IMR-90 (cell line): ENCODE data around the gene MPC2. TPM values are rescaled to one million over a fixed set of nuclear protein-coding genes. Genes with fewer than 3 reads are reported as not detected.

Source experiments
- ATAC-seq: fragments of 200-7000 bp; cut with Tn5 transposase; 2 replicates; pipeline ENCODE4 v1.9.1; 2020; ENCODE audit warnings: low read depth, mild to moderate bottlenecking, moderate library complexity
- BruUV-seq: library from RNA; stranded (reverse); fragments of 400-500 nt; replicated peaks from 2 replicates; lab custom pipeline; 2021; lab: Mats Ljungman, UMichigan
- CTCF ChIA-PET: fragments of 300-600 bp; formaldehyde crosslinking; extraction: SDS; loops from one replicate; lab custom pipeline; 2021; ENCODE audit warnings: antibody characterized with exemption; lab: Yijun Ruan, JAX
- POLR2A ChIA-PET: fragments of 300-600 bp; sonication (Branson Sonifier 250); formaldehyde crosslinking; loops from one replicate; lab custom pipeline; 2022; ENCODE audit warnings: antibody characterized with exemption; ENCODE audit not compliant: unreplicated experiment; lab: Charles Lee
- DNase-seq: peaks from one replicate; pipeline ENCODE4 v3.0.0; 2013
- H2AFZ ChIP-seq: replicated peaks from 2 replicates; pipeline ENCODE3; 2013; ENCODE audit warnings: low read length, mild to moderate bottlenecking; ENCODE audit not compliant: poor library complexity
- H2AK5ac ChIP-seq: 2 replicates; pipeline ENCODE4 v1.6.1; 2013; ENCODE audit warnings: low read depth, low read length, inconsistent platforms
- H2AK9ac ChIP-seq: replicated peaks from 2 replicates; pipeline ENCODE3; 2013; ENCODE audit warnings: mild to moderate bottlenecking, low read depth, low read length, moderate library complexity; ENCODE audit not compliant: poor library complexity
- H2BK120ac ChIP-seq: 2 replicates; pipeline ENCODE4 v1.6.1; 2013; ENCODE audit warnings: low read depth, low read length, inconsistent platforms
- H2BK15ac ChIP-seq: 3 replicates; pipeline ENCODE4 v1.6.1; 2013; ENCODE audit warnings: low read depth, low read length, inconsistent platforms
- H2BK20ac ChIP-seq: 2 replicates; pipeline ENCODE4 v1.6.1; 2013; ENCODE audit warnings: low read depth, mild to moderate bottlenecking, inconsistent platforms, low read length, moderate library complexity
- H2BK5ac ChIP-seq: 2 replicates; pipeline ENCODE4 v1.6.1; 2013; ENCODE audit warnings: mild to moderate bottlenecking, low read depth, low read length, inconsistent platforms; ENCODE audit not compliant: poor library complexity, severe bottlenecking
- H3K14ac ChIP-seq: replicated peaks from 2 replicates; pipeline ENCODE4 v1.6.1; 2013; ENCODE audit warnings: low read depth, low read length, inconsistent platforms
- H3K18ac ChIP-seq: 2 replicates; pipeline ENCODE4 v1.6.1; 2013; ENCODE audit warnings: low read depth, low read length, control low read depth
- H3K23ac ChIP-seq: 2 replicates; pipeline ENCODE4 v1.6.1; 2013; ENCODE audit warnings: low read depth, low read length, inconsistent platforms
- H3K27ac ChIP-seq: 2 replicates; pipeline ENCODE4 v1.5.1; 2013; ENCODE audit warnings: mild to moderate bottlenecking, control low read depth, low read length; ENCODE audit not compliant: insufficient read depth
- H3K27me3 ChIP-seq: 2 replicates; pipeline ENCODE4 v1.6.1; 2013; ENCODE audit warnings: low read length; ENCODE audit not compliant: control insufficient read depth, insufficient read depth
- H3K36me3 ChIP-seq: 2 replicates; pipeline ENCODE4 v1.6.1; 2013; ENCODE audit warnings: low read length, mixed read lengths; ENCODE audit not compliant: control insufficient read depth, insufficient read depth
- H3K4ac ChIP-seq: 2 replicates; pipeline ENCODE4 v1.6.1; 2013; ENCODE audit warnings: low read depth, low read length, inconsistent platforms
- H3K4me1 ChIP-seq: 2 replicates; pipeline ENCODE4 v1.6.1; 2013; ENCODE audit warnings: low read length, mixed read lengths; ENCODE audit not compliant: control insufficient read depth, insufficient read depth
- H3K4me2 ChIP-seq: 2 replicates; pipeline ENCODE4 v1.6.1; 2013; ENCODE audit warnings: low read depth, mild to moderate bottlenecking, control low read depth, low read length, moderate library complexity
- H3K4me3 ChIP-seq: 2 replicates; pipeline ENCODE4 v1.5.1; 2013; ENCODE audit warnings: low read depth, mild to moderate bottlenecking, control low read depth, low read length, moderate library complexity; ENCODE audit not compliant: insufficient read depth
- H3K56ac ChIP-seq: 2 replicates; pipeline ENCODE4 v1.6.1; 2013; ENCODE audit warnings: low read length, inconsistent platforms; ENCODE audit not compliant: insufficient read depth; ENCODE audit errors: extremely low read depth
- H3K79me1 ChIP-seq, 2 experiments: 2 replicates each; pipeline ENCODE4 v1.6.1; 2013; ENCODE audit warnings: low read length in 2 of 2, inconsistent platforms in 1 of 2, low read depth in 1 of 2
- H3K9ac ChIP-seq: 2 replicates; pipeline ENCODE4 v1.6.1; 2013; ENCODE audit warnings: low read depth, low read length, control low read depth
- H3K9me1 ChIP-seq: 2 replicates; pipeline ENCODE4 v1.6.1; 2013; ENCODE audit warnings: low read length, inconsistent platforms; ENCODE audit not compliant: insufficient read depth
- H3K9me3 ChIP-seq: 2 replicates; pipeline ENCODE4 v1.6.1; 2013; ENCODE audit warnings: low read length; ENCODE audit not compliant: control insufficient read depth, insufficient read depth
- H4K20me1 ChIP-seq: 2 replicates; pipeline ENCODE4 v1.6.1; 2013; ENCODE audit warnings: low read length, inconsistent platforms; ENCODE audit not compliant: insufficient read depth
- H4K5ac ChIP-seq: 2 replicates; pipeline ENCODE4 v1.6.1; 2013; ENCODE audit warnings: mild to moderate bottlenecking, low read depth, low read length, control low read depth
- H4K8ac ChIP-seq, 2 experiments: 2 replicates each; pipeline ENCODE4 v1.6.1; 2013; ENCODE audit warnings: low read depth in 2 of 2, low read length in 2 of 2, control low read depth in 1 of 2, inconsistent platforms in 1 of 2
- H4K91ac ChIP-seq: 2 replicates; pipeline ENCODE4 v1.6.1; 2013; ENCODE audit warnings: low read depth, low read length, inconsistent platforms; ENCODE audit not compliant: insufficient read depth
- BHLHE40 ChIP-seq: fragments of 150-350 bp; IDR thresholded peaks from 2 replicates; pipeline ENCODE4 v1.6.1; 2016; ENCODE audit warnings: mild to moderate bottlenecking, low read depth, low read length
- CEBPB ChIP-seq: IDR thresholded peaks from 2 replicates; pipeline ENCODE4 v1.6.1; 2012; ENCODE audit warnings: low read depth, low read length, improper control_type of control experiment
- CHD1 ChIP-seq: IDR thresholded peaks from 2 replicates; pipeline ENCODE4 v1.6.1; 2012; ENCODE audit warnings: low read depth, low read length, improper control_type of control experiment
- FOS ChIP-seq: fragments of 150-350 bp; IDR thresholded peaks from 2 replicates; pipeline ENCODE4 v1.6.1; 2016; ENCODE audit warnings: low read depth, low read length
- MAZ ChIP-seq: IDR thresholded peaks from 2 replicates; pipeline ENCODE4 v1.6.1; 2012; ENCODE audit warnings: low read depth, mild to moderate bottlenecking, low read length, improper control_type of control experiment, moderate library complexity, borderline replicate concordance
- MXI1 ChIP-seq: IDR thresholded peaks from 2 replicates; pipeline ENCODE4 v1.6.1; 2012; ENCODE audit warnings: low read depth, mild to moderate bottlenecking, low read length, moderate library complexity, borderline replicate concordance
- NFE2L2 ChIP-seq: fragments of 150-350 bp; IDR thresholded peaks from 2 replicates; pipeline ENCODE4 v1.6.1; 2016; ENCODE audit warnings: low read depth, mild to moderate bottlenecking, low read length
- POLR2A ChIP-seq: IDR thresholded peaks from 2 replicates; pipeline ENCODE4 v1.6.1; 2012; ENCODE audit warnings: mild to moderate bottlenecking, low read depth, low read length
- RAD21 ChIP-seq: IDR thresholded peaks from 2 replicates; pipeline ENCODE4 v1.6.1; 2012; ENCODE audit warnings: low read length, improper control_type of control experiment
- SMC3 ChIP-seq: fragments of 150-350 bp; IDR thresholded peaks from 2 replicates; pipeline ENCODE4 v1.6.1; 2016; ENCODE audit warnings: low read depth, mild to moderate bottlenecking, antibody characterized with exemption, low read length, moderate library complexity
- WGBS, 2 experiments: methylation state at CpG; one replicate each; pipeline versions ENCODE4 v1.1.5 to v1.1.7; 2013; ENCODE audit warnings: missing lambda C conversion rate in 2 of 2; ENCODE audit not compliant: insufficient read length in 1 of 2; ENCODE audit errors: extremely low coverage in 2 of 2; 5-methylcytosine and 5-hydroxymethylcytosine counted together
- dilution Hi-C: fragments of 300-500 bp; cut with HindIII; formaldehyde crosslinking; loops from one replicate; pipeline ENCODE4 v1.14.3; 2018; ENCODE audit warnings: low sequenced_read_pairs; ENCODE audit not compliant: unreplicated experiment
- in situ Hi-C: fragments of 300-500 bp; cut with MboI; formaldehyde crosslinking; loops from 3 replicates; pipeline ENCODE4 v1.14.3; 2019; ENCODE audit warnings: low sequenced_read_pairs, inconsistent platforms, mixed read lengths
- intact Hi-C: fragments of 100-400 bp; cut with micrococcal nuclease; formaldehyde crosslinking; loops from 2 replicates; pipeline ENCODE4 v1.10.0; 2022
- polyA plus RNA-seq, 3 experiments: library from polyadenylated mRNA; depleted of rRNA; stranded (reverse); fragments of >200 nt; gene quantifications; 2 replicates each; pipeline ENCODE4 v1.2.3, GENCODE V29; 2012; ENCODE audit warnings: low replicate concordance in 1 of 3
- total RNA-seq: library from RNA; depleted of rRNA; stranded (reverse); fragments of >200 nt; gene quantifications from 2 replicates; pipeline ENCODE4 v1.2.3, GENCODE V29; 2012

MPC2 gene
- total and polyA plus RNA-seq, 2 of the 4 experiments (the other 2 are of a cell fraction): 35.0 to 42.9 TPM

GRCh38 chr1:167913895-167914496 is 22.9 kb downstream of the MPC2 start, which contains the start of gene ADCY10:
TSS of gene ADCY10 (minus strand) at chr1:167914134. CDS start at chr1:167905140, 8,994 bp downstream.
- no peak within 1 kb of the TSS for H2BK15ac ChIP-seq
- H4K91ac ChIP-seq: no peak within 1 kb of the TSS
- TF ChIP-seq MXI1: no peak
- TF ChIP-seq RAD21: no peak
- TF ChIP-seq SMC3: no peak
- no peak for TF ChIP-seq CEBPB
- no peak for TF ChIP-seq CHD1
- no peak for TF ChIP-seq POLR2A
- no peak for TF ChIP-seq FOS
- TF ChIP-seq MAZ: no peak
- no peak for TF ChIP-seq BHLHE40
- TF ChIP-seq NFE2L2: no peak
- CTCF ChIA-PET: interaction anchor here (0.6 to 1.4 kb wide), 4 partner anchors 9 to 84 kb away, joined by 3 to 5 read pairs (median 4); no protein-coding TSS in a partner anchor
- dilution Hi-C loops (no loop called here), in situ Hi-C loops (no loop called here), intact Hi-C loops (no loop called here)
- H3K79me1 ChIP-seq: peaks cover 0 to under 1% of the 10 kb centered on the region in 2 experiments; a peak in 2 of 4 replicates
- H3K4ac ChIP-seq: no peak within 1 kb of the TSS
- H3K27me3 ChIP-seq: no peaks in the 10 kb centered on the region
- no peak within 1 kb of the TSS for H3K23ac ChIP-seq
- POLR2A ChIA-PET: no interaction called here
- H3K36me3 ChIP-seq: peaks cover 8% of the 10 kb centered on the region
- 0 out of 2 replicates have a peak, but pooled peaks cover 3% of the 10 kb centered on the region for H3K9me1 ChIP-seq
- no TSS peak for BruUV-seq
- H3K18ac ChIP-seq: no peak within 1 kb of the TSS
- no peak within 1 kb of the TSS for H2AFZ ChIP-seq
- no peak within 1 kb of the TSS for H2AK5ac ChIP-seq
- H3K4me1 ChIP-seq: no peaks in the 10 kb centered on the region; the same call in 1 of the 2 replicates
- H3K14ac ChIP-seq: no peak within 1 kb of the TSS
- H3K9ac ChIP-seq: no peak within 1 kb of the TSS
- H3K4me2 ChIP-seq: no peak within 1 kb of the TSS
- no peak within 1 kb of the TSS for H3K4me3 ChIP-seq
- no peaks in the 10 kb centered on the region for H4K20me1 ChIP-seq
- DNase-seq: no peak
- WGBS, 2 experiments: 93% methylated on average over 3 of the region's 9 CpGs; no CpG with 5 or more reads in 1 of the 2 experiments
- H2BK120ac ChIP-seq: no peak within 1 kb of the TSS
- peaks cover 4% of the 10 kb centered on the region; the same call in 1 of the 2 replicates for H3K9me3 ChIP-seq
- H2AK9ac ChIP-seq: no peak within 1 kb of the TSS
- no peak within 1 kb of the TSS for H2BK20ac ChIP-seq
- no peak for ATAC-seq
- no peak within 1 kb of the TSS for H3K27ac ChIP-seq
- no peak within 1 kb of the TSS for H4K5ac ChIP-seq
- H2BK5ac ChIP-seq: no peak within 1 kb of the TSS
- no peak within 1 kb of the TSS for H4K8ac ChIP-seq
- H3K56ac ChIP-seq: no peak within 1 kb of the TSS
